IPS-18c (cell line): ENCODE measurements around the gene STKLD1.

Experiments
- H3K4me3 ChIP-seq: 2 replicates; pipeline ENCODE4 v1.7.0; 2013; ENCODE audit warnings: low read depth, mild to moderate bottlenecking, low read length, moderate library complexity; ENCODE audit not compliant: insufficient read depth
- H3K9me3 ChIP-seq: one replicate; pipeline ENCODE4 v1.6.1; 2013; ENCODE audit warnings: mild to moderate bottlenecking, low read length, moderate library complexity; ENCODE audit not compliant: control insufficient read depth, insufficient read depth

STKLD1 gene

DNA sequence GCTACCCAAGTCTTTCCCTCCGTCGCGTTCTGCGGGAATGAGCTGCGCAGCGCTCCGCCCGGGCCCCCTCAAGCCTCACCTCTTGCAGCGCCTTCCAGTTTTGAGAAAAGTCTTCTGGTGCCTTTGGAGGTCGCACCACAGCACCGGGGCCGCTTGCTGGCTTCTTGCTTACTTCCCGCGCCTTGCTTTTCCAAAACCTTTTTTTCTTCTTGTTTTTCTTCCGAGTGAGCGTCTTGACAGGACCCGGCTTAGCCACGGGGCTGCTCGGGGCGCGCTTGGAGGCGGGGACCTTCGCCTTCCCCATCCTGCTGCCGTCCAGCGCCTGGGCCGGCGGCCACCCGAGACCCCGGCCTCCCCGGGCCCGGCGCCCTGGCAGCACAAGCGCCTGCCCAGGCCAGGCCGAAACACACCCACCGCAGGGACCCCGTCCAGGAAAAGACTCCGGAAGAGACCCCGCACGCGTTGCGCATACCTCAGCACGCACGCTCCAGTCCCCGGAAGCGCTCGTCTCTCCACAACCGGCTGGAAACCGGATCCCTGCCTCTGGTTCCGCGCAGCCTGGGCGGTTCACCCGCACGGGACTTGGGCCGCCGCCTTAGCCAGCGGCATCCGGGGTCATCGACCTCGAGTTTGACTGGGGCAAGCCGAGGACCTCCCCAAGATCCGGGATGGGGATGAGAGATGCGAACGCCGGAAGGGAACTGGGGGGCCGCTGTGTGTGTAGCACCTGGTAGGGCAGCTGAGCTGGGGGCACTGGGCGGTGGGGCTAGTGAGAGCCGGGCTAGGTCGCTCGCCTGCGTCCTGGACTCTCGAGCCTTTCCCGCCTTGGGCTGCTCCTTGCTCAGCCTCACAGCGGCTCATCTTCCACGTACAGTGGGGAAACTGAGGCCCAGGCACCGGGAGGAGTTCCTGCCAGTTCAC, 41.6 kb downstream of the STKLD1 start, which contains the start of gene REXO4:
Gene REXO4 (minus strand): TSS at position 470 of the 921 bp plus-strand sequence. CDS start 166 bp downstream, at position 304.
- no peaks in the 10 kb centered on the region for H3K9me3 ChIP-seq
- H3K4me3 ChIP-seq: peak within 1 kb of the TSS; percentile 78

DNA sequence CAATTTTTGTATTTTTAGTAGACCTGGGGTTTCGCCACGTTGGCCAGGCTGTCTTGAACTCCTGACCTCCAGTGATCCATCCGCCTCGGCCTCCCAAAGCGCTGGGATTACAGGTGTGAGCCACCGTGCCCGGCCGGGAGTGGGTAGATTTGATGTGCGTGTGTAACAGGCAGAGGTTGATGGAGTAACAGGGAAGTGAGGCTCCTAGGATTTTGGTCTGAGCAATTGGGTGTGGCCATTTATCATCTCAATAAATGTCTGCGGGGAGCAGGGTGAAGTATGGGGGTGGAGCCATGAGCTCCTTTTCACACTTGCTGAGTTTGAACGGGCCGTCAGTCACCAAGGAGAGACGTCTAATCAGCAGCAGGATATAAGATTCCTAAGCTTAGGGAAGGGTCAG, 42.8 kb downstream of the STKLD1 start:
- H3K4me3 ChIP-seq: peak overlapping the region; percentile 78; the same call in 1 of the 2 replicates

GRCh38 chr9:133420392-133420827, 44.2 kb downstream of the STKLD1 start:
- Histone ChIP-seq H3K9me3 (no peaks in the 10 kb centered on the region), H3K4me3 (no peak overlapping the region)

More for the DNA sequence above, 42.8 kb downstream of the STKLD1 start:
- no peaks in the 10 kb centered on the region for H3K9me3 ChIP-seq

DNA sequence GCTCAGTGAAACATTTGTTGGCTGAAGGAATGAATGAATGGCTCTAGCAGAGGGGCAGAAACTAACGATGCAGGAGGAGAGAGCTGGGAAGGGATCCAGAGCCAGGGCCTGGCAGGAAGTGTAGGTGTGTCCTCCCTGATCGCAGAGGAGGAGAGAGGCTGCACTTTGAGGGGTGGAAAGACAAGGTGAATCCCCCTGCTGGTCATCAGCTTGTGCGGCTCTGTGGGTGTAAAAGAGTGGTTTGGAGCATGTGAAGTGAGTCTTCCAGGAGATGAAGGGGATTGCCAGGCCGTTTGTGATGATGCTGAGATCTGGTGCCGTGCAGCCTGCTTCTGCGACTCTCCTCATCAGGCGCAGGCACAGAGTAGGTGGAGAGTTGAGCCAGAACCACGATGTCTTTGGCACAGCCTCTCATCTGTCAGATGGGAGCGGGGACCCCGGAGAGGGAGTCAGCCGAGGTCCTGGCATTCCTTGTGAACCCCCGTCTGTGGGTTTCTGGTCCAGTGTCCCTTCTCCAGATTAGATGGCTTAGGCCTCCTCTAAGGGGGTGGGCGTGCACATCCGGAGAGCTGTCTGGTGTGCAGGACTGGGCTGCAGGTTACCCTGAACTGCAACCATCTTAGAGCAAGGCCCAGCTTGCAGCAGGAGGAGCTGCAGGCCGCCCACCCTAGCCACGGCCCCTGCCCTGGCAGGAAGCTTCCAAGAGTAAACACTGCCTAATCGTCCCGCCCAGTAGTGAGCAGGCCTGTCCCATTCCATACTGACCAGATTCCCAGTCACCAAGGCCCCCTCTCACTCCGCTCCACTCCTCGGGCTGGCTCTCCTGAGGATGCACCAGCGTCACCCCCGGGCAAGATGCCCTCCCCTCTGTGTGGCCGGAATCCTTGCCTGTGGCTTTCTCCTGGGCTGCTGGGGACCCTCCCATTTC, 45.7 kb downstream of the STKLD1 start, which contains the start of gene ADAMTS13:
Gene ADAMTS13 (plus strand): TSS at position 753 of the 928 bp plus-strand sequence. CDS start 77 bp downstream, at position 830.
- no peak within 1 kb of the TSS for H3K4me3 ChIP-seq

DNA sequence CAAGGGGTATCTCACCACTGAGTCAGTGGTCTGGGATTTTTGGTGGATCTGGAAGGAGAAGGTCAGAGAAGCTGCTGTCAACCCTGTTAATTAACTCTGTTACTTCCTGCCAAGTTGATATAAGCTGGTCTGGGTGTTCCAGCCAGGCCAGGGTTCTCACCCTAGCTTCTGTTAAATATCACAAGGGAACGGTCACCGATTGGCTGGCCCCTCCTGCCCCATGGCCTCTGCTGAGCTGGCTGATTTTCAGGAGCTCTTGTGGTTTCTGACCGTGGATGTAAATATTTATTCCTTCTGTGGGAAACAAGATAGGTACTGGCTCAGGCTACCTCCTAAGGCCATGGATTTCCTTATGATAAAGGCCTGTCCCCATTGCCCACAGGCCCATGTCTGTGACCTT, 47.0 kb downstream of the STKLD1 start:
- H3K9me3 ChIP-seq: peaks cover 5% of the 10 kb centered on the region
- H3K4me3 ChIP-seq: no peak overlapping the region

More for the DNA sequence above, 45.7 kb downstream of the STKLD1 start, which contains the start of gene ADAMTS13:
- no peaks in the 10 kb centered on the region for H3K9me3 ChIP-seq

- Histone ChIP-seq H3K9me3 (peaks cover 5% of the 10 kb centered on the region), H3K4me3 (no peak overlapping the region)
Measured at GRCh38 chr9:133424187-133424586, 48.0 kb downstream of the STKLD1 start.

DNA sequence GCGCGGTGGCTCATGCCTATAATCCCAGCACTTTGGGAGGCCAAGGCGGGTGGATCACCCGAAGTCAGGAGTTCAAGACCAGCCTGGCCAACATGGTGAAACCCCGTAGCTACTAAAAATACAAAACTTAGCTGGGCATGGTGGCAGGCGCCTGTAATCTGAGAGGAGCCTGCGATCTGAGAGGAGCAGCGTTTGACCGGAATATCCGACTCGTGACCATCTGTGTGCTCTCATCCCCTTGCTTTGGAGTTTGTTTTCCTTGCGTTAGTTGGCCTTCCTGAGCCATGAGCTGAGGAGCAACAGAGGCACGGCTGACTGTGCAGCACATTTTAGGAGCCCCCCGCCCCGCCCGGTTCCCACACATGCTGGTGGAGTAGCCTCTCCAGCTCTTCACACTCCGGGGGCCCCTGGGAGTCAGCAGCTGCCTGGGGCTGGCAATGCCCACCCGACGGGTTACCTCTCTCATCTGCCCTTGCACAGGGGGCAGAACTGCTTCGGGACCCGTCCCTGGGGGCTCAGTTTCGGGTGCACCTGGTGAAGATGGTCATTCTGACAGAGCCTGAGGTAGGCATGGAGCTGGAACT, 49.0 kb downstream of the STKLD1 start:
- H3K4me3 ChIP-seq: no peak overlapping the region
- peaks cover 5% of the 10 kb centered on the region for H3K9me3 ChIP-seq

GRCh38 chr9:133426011-133426410, 49.8 kb downstream of the STKLD1 start:
- Histone ChIP-seq H3K9me3 (peaks cover 5% of the 10 kb centered on the region), H3K4me3 (no peak overlapping the region)

DNA sequence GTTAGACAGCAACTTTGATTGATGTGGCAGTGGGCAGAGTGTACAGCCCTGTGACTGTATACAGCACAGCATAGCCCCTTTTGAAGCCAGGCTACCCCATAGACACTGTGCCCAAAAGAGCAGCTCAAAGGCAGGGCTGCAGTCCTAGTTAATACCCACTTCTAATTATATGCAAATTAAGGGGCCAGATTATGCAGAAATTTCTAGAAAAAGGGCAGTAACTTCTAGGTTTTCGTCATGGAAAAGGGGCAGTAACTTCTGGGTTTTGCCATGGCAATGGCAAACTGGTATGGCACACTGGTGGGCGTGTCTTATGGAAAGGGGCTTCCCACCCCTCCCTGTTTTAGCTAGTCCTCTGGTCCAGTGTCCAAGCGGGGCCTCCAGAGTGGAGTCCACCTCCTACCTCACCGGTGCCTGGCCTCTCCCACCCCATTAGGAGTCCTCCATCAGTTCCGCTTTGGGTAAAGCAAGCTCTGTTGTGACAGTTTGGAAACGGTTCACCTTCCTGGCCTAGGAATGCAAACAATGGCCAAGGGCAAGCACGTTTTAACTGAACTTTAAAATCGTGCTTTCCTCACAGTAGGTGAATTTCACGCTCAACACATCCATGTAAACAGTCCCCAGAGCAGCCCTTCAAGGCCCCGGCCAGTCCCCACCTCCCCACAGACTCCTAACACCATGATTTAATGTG, 51.6 kb downstream of the STKLD1 start:
- H3K9me3 ChIP-seq: peaks cover 5% of the 10 kb centered on the region
- peak overlapping the region; percentile 36; the same call in 1 of the 2 replicates for H3K4me3 ChIP-seq

GRCh38 chr9:133428617-133429101, 52.5 kb downstream of the STKLD1 start:
- H3K9me3 ChIP-seq: peaks cover 5% of the 10 kb centered on the region
- H3K4me3 ChIP-seq: peak overlapping the region; percentile 49

DNA sequence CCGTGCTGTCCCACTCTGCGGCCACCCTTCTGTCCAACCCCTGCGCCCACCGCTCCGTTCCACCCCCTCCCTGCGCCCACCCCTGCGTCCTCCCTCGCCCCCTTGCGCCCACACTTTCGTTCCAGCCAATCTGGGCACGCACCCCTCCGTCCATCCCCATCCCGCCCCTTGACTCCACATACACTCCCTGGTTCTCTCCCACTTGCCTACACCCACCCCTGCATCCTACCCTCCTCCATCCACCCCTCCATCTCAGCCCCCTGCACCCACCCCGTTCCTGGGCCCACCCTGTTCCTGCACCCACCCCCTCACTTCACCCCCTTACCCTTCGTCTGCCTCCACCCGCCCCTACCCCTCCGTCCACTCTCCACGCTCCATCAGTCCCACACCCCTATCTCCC, 53.0 kb downstream of the STKLD1 start:
- peaks cover 5% of the 10 kb centered on the region for H3K9me3 ChIP-seq
- peak overlapping the region; percentile 38; the same call in 1 of the 2 replicates for H3K4me3 ChIP-seq

DNA sequence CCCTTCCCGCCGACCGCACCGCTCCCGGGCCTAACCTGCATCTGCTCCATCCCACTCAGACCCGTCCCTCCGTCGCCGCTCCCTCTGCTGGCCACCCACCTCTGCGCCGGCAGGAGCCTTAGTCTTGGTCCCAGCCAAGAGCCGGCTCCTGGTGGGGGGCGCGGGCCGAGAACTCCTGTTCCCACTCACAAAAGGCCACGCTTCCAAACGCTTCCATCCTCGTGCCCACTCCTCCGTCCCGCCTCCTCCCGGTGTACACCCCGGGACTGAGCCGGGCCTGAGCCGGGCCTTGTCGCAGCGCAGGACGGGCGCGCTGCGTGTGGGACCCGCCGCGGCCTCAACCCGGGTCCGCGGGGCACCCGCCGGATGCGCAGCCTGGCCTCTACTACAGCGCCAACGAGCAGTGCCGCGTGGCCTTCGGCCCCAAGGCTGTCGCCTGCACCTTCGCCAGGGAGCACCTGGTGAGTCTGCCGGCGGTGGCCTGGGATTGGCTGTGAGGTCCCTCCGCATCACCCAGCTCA, 53.5 kb downstream of the STKLD1 start:
- Histone ChIP-seq H3K9me3 (peaks cover 5% of the 10 kb centered on the region), H3K4me3 (peak overlapping the region; percentile 38)

- Histone ChIP-seq H3K9me3 (peaks cover 5% of the 10 kb centered on the region), H3K4me3 (no peak overlapping the region)
Measured at GRCh38 chr9:133430244-133430643, 54.1 kb downstream of the STKLD1 start.

GRCh38 chr9:133433351-133433843, 57.2 kb downstream of the STKLD1 start:
- H3K9me3 ChIP-seq: no peaks in the 10 kb centered on the region
- H3K4me3 ChIP-seq: no peak overlapping the region

- no peak overlapping the region for H3K4me3 ChIP-seq
- peaks cover 2% of the 10 kb centered on the region for H3K9me3 ChIP-seq
Measured at GRCh38 chr9:133436681-133437080, 60.5 kb downstream of the STKLD1 start.
